Osteocyte (in vitro differentiated cells): ENCODE measurements around the gene ABAT. TPM values are rescaled to one million over a fixed set of nuclear protein-coding genes. Genes with fewer than 3 reads are reported as not detected.

ENCODE experiments used
- DNase-seq: peaks from one replicate; pipeline ENCODE4 v3.0.0; 2021; ENCODE audit warnings: mixed read lengths; ENCODE audit not compliant: unreplicated experiment; ENCODE audit errors: extremely low spot score
- H3K27ac Mint-ChIP-seq: one replicate; pipeline ENCODE4 v1.8.0; 2021; ENCODE audit warnings: mild to moderate bottlenecking, mixed read lengths; ENCODE audit not compliant: unreplicated experiment
- H3K27me3 Mint-ChIP-seq: one replicate; pipeline ENCODE4 v1.8.0; 2021; ENCODE audit warnings: mixed read lengths; ENCODE audit not compliant: unreplicated experiment
- H3K36me3 Mint-ChIP-seq: one replicate; pipeline ENCODE4 v1.8.0; 2021; ENCODE audit warnings: mixed read lengths; ENCODE audit not compliant: unreplicated experiment
- H3K4me1 Mint-ChIP-seq: one replicate; pipeline ENCODE4 v1.8.0; 2021; ENCODE audit warnings: mixed read lengths; ENCODE audit not compliant: unreplicated experiment
- H3K4me3 Mint-ChIP-seq: one replicate; pipeline ENCODE4 v1.8.0; 2021; ENCODE audit warnings: mild to moderate bottlenecking, moderate library complexity, mixed read lengths; ENCODE audit not compliant: unreplicated experiment
- H3K9me3 Mint-ChIP-seq: one replicate; pipeline ENCODE4 v1.8.0; 2021; ENCODE audit warnings: mixed read lengths; ENCODE audit not compliant: unreplicated experiment
- total RNA-seq: library from RNA; stranded (reverse); gene quantifications from 2 replicates; pipeline ENCODE4 v1.2.1, GENCODE V29; 2021
- TF ChIP-seq, protein P1 (sequence below): fragments of 200-600 bp; sonication (generic); IDR thresholded peaks from 2 replicates; pipeline ENCODE4 v1.5.0; 2021; ENCODE audit warnings: antibody characterized with exemption, mild to moderate bottlenecking, moderate library complexity

ABAT gene
- total RNA-seq, 1 donor from 2014 or later: 3.0 TPM

DNA sequence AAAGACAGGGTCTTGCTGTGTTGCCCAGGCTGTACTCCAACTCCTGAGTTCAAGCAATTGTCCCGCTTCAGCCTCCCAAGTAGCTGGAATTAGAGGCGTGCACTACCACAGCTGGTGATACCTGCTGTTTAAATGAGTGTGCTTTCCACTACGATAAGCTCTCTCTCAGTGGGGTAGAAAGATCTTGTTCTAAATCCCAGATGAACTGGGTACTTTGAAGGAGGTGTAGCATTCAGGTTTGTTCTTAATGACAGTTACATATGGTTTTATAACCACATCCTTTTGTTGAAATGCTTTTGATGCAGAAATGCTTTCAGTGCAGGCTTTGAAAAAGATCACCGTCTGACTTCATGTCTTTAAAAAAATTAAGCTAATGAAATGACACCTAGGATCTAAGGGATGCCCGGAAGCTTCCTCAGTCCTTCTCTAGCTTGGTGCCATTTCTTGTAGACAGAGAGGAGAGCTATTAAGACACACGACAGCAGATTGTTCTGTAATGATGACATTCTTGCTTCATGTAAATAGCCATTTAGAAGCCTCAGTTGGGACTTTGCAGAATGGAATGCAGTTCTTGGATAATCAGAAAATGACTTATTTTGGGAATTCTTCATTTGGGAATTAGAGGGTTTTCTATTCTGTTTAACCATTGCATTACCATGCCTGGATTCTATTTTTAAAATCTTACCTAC is 142.7 kb downstream of the ABAT start:
- no peak for DNase-seq
- H3K36me3 Mint-ChIP-seq: peaks cover 58% of the 10 kb centered on the region
- no peak overlapping the region for H3K27ac Mint-ChIP-seq
- H3K27me3 Mint-ChIP-seq: no peaks in the 10 kb centered on the region
- H3K4me1 Mint-ChIP-seq: no peaks in the 10 kb centered on the region
- H3K4me3 Mint-ChIP-seq: no peak overlapping the region
- TF ChIP-seq, protein P1, sequence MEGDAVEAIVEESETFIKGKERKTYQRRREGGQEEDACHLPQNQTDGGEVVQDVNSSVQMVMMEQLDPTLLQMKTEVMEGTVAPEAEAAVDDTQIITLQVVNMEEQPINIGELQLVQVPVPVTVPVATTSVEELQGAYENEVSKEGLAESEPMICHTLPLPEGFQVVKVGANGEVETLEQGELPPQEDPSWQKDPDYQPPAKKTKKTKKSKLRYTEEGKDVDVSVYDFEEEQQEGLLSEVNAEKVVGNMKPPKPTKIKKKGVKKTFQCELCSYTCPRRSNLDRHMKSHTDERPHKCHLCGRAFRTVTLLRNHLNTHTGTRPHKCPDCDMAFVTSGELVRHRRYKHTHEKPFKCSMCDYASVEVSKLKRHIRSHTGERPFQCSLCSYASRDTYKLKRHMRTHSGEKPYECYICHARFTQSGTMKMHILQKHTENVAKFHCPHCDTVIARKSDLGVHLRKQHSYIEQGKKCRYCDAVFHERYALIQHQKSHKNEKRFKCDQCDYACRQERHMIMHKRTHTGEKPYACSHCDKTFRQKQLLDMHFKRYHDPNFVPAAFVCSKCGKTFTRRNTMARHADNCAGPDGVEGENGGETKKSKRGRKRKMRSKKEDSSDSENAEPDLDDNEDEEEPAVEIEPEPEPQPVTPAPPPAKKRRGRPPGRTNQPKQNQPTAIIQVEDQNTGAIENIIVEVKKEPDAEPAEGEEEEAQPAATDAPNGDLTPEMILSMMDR: no peak
- H3K9me3 Mint-ChIP-seq: no peaks in the 10 kb centered on the region

DNA sequence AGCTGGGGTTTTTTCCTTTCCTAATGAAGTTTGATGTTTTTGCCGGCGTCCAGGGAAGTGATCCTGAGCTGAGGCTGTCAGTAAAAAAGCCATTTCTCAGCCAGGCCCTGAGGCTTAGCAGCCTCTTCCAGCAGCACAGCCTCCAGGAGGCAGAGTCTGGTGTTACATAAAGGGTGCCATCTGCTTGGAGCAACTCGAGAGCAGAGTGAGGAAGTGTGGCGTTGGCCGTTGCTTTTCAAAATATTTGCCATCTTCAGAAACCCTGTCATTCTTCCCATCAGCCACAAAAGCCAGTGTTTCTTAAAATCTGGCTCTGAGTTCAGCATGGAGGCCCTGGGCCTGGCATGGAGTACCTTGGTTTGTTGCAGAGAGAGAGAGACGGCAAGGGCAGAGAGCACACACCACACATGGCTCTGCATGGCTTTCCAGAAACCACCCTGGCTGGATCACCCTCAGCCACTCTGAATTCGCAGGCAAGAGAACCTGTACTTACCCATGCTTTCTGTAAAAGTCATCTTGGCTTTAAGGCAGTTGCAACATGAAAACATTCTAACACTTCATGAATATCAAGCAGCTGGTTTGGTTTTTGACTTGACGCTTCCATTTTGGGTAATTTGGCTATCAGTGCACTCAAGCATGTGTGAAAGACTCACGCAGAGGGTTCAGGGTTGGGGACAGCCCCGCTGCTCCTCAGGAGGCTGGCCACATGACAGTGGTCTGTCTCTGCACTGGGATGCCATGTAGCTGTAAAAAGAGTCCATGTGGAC is 144.3 kb downstream of the ABAT start:
- Mint-ChIP-seq H3K36me3 (peaks cover 52% of the 10 kb centered on the region), H3K4me3 (no peak overlapping the region), H3K27me3 (no peaks in the 10 kb centered on the region), H3K9me3 (no peaks in the 10 kb centered on the region), H3K4me1 (no peaks in the 10 kb centered on the region), H3K27ac (peak overlapping the region; percentile 18)
- no peak for DNase-seq
- TF ChIP-seq, protein P1: no peak

DNA sequence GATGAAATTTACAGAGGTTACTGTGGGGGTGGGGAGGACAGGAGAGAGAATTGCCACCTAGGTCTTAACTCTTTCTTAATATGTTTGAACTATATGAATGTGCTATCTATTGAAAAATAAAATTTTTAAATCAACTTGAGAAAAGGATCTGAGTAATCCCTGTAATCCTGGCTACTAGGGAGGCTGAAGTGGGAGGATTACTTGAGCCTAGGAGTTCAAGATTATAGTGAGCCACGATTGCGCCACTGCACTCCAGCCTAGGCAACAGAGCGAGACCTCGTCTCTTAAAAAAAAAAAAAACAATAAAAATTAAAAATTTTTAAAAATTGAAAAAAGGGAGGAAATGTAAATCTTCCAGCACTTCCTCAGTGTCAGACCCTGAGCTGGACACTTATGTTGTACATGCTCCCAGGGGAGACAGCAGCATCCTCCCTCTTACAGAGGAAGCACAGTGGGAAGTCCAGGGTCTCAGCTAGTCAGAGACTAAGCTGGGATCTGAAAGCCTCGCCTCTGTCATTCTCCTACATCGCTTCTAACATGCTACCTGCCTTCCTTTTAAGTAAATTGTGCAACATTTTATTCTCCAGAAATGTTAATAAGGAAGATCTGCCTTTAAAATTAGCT is 145.1 kb downstream of the ABAT start:
- no peaks in the 10 kb centered on the region for H3K4me1 Mint-ChIP-seq
- H3K36me3 Mint-ChIP-seq: peaks cover 51% of the 10 kb centered on the region
- H3K27me3 Mint-ChIP-seq: no peaks in the 10 kb centered on the region
- DNase-seq: no peak
- H3K27ac Mint-ChIP-seq: no peak overlapping the region
- H3K4me3 Mint-ChIP-seq: no peak overlapping the region
- TF ChIP-seq, protein P1: no peak
- no peaks in the 10 kb centered on the region for H3K9me3 Mint-ChIP-seq

DNA sequence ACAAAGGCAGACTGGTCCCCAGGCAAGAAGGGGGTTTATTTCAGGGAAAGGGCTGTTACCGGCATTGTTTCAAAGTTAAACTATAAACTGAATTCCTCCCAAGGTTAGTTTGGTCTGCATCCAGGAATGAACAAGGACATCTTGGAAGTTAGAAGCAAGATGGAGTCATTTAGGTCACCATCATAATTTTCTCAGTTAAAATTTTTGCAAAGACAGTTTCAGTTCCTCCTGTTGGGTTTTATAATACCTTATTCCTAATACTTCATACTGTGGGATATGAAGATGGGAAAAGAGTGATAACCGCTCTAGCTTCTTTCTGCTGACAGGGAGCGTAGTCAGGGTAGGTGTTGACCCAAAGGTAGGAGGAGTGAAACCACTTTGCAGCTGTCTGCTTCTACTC is 148.0 kb downstream of the ABAT start:
- DNase-seq: no peak
- no peaks in the 10 kb centered on the region for H3K9me3 Mint-ChIP-seq
- no peak overlapping the region for H3K4me3 Mint-ChIP-seq
- peaks cover 2% of the 10 kb centered on the region for H3K4me1 Mint-ChIP-seq
- TF ChIP-seq, protein P1: no peak
- no peaks in the 10 kb centered on the region for H3K27me3 Mint-ChIP-seq
- H3K36me3 Mint-ChIP-seq: peaks cover 47% of the 10 kb centered on the region
- H3K27ac Mint-ChIP-seq: no peak overlapping the region
